H1 (cell line): Measurements from ENCODE around the gene SLC24A4. TPM values are rescaled to one million over a fixed set of nuclear protein-coding genes. Genes with fewer than 3 reads are reported as not detected.
A peak's percentile ranks its signal among the peaks of the same experiment; 100 is the strongest.

Source experiments
- CTCF ChIA-PET: fragments of 300-600 bp; sonication (Branson Sonifier 250); formaldehyde crosslinking; loops from one replicate; lab custom pipeline; 2021; ENCODE audit not compliant: partially characterized antibody; lab: Charles Lee
- POLR2A ChIA-PET: fragments of 300-600 bp; sonication (Branson Sonifier 250); formaldehyde crosslinking; loops from one replicate; lab custom pipeline; 2021; ENCODE audit warnings: inconsistent platforms; ENCODE audit not compliant: partially characterized antibody; lab: Charles Lee
- DNase-seq, 2 experiments: peaks; one replicate each; pipeline versions ENCODE4 v3.0.0 to v3.0.0-alpha.2; 2010 to 2022; ENCODE audit warnings: low spot score in 2 of 2, low read depth in 1 of 2, mixed read lengths in 1 of 2
- FAIRE-seq: peaks from 2 replicates; lab custom pipeline; 2011; peaks lifted over from hg19 to GRCh38; lab: Jason Lieb, UNC
- H2AFZ ChIP-seq: 2 replicates; pipeline ENCODE4 v1.8.1; 2012; ENCODE audit warnings: low read length, inconsistent platforms
- H2AK5ac ChIP-seq: 2 replicates; pipeline ENCODE4 v1.6.1; 2013; ENCODE audit warnings: low read depth, low read length
- H2BK120ac ChIP-seq: replicated peaks from 2 replicates; pipeline ENCODE3; 2013; ENCODE audit warnings: low read depth, low read length, inconsistent platforms
- H2BK12ac ChIP-seq: 2 replicates; pipeline ENCODE4 v1.6.1; 2013; ENCODE audit warnings: low read depth, low read length
- H2BK15ac ChIP-seq: 2 replicates; pipeline ENCODE4 v1.6.1; 2013; ENCODE audit warnings: low read length
- H2BK20ac ChIP-seq: 2 replicates; pipeline ENCODE4 v1.6.1; 2013; ENCODE audit warnings: low read length
- H2BK5ac ChIP-seq: 2 replicates; pipeline ENCODE4 v1.6.1; 2013; ENCODE audit warnings: low read depth, low read length
- H3K14ac ChIP-seq: 2 replicates; pipeline ENCODE4 v1.6.1; 2013; ENCODE audit warnings: inconsistent platforms; ENCODE audit not compliant: insufficient read length
- H3K18ac ChIP-seq: 2 replicates; pipeline ENCODE4 v1.6.1; 2013; ENCODE audit warnings: low read length; ENCODE audit errors: extremely low read depth
- H3K23ac ChIP-seq: 2 replicates; pipeline ENCODE4 v1.6.1; 2013; ENCODE audit warnings: inconsistent platforms; ENCODE audit not compliant: insufficient read length
- H3K23me2 ChIP-seq: 2 replicates; pipeline ENCODE4 v1.6.1; 2013; ENCODE audit warnings: low read depth, low read length
- H3K27ac ChIP-seq: 2 replicates; pipeline ENCODE4 v1.6.1; 2011; ENCODE audit warnings: low read depth, low read length, inconsistent platforms
- H3K27me3 ChIP-seq, 4 experiments: replicated peaks in 1 of 4; 1 replicate in 1 of 4; 2 replicates in 3 of 4; pipeline versions ENCODE4 v1.6.1 to v1.8.1; 2011 to 2013; ENCODE audit warnings: low read length in 3 of 4, mild to moderate bottlenecking in 3 of 4, inconsistent platforms in 2 of 4, mixed read lengths in 2 of 4, moderate library complexity in 1 of 4; ENCODE audit not compliant: control insufficient read depth in 3 of 4, insufficient read depth in 3 of 4; ENCODE audit errors: extremely low read depth in 1 of 4
- H3K36me3 ChIP-seq, 4 experiments: 2 replicates each; pipeline versions ENCODE4 v1.6.1 to v1.8.1; 2011 to 2013; ENCODE audit warnings: mild to moderate bottlenecking in 4 of 4, low read length in 3 of 4, moderate library complexity in 2 of 4, control low read depth in 1 of 4, inconsistent platforms in 1 of 4; ENCODE audit not compliant: insufficient read depth in 4 of 4, control insufficient read depth in 2 of 4
- H3K4ac ChIP-seq: replicated peaks from 2 replicates; pipeline ENCODE3; 2013; ENCODE audit warnings: low read length, low read depth, mixed read lengths, inconsistent platforms; ENCODE audit not compliant: insufficient read length
- H3K4me1 ChIP-seq, 4 experiments: replicated peaks in 1 of 4; 1 replicate in 1 of 4; 2 replicates in 3 of 4; pipeline versions ENCODE4 v1.6.1 to v1.8.1; 2011 to 2013; ENCODE audit warnings: low read length in 3 of 4, inconsistent platforms in 2 of 4, mixed read lengths in 1 of 4; ENCODE audit not compliant: insufficient read depth in 4 of 4, control insufficient read depth in 3 of 4
- H3K4me2 ChIP-seq, 2 experiments: 2 replicates each; pipeline versions ENCODE4 v1.6.1 to v1.8.1; 2011 to 2013; ENCODE audit warnings: low read depth in 2 of 2, low read length in 2 of 2, control low read depth in 1 of 2, inconsistent platforms in 1 of 2, mild to moderate bottlenecking in 1 of 2; ENCODE audit not compliant: insufficient read depth in 1 of 2
- H3K4me3 ChIP-seq, 4 experiments: fragments of 200-600, 300-600 bp in 1 of 4; sonication (generic), shearing (Covaris generic), sonication (Bioruptor Twin) in 1 of 4; 2 replicates each; pipeline versions ENCODE4 v1.5.1 to v1.8.1; 2011 to 2016; ENCODE audit warnings: low read length in 4 of 4, low read depth in 3 of 4, control low read depth in 2 of 4, inconsistent platforms in 2 of 4, mild to moderate bottlenecking in 2 of 4, mixed read lengths in 1 of 4, moderate library complexity in 1 of 4; ENCODE audit not compliant: insufficient read depth in 2 of 4; ENCODE audit errors: extremely low read depth in 1 of 4
- H3K56ac ChIP-seq: replicated peaks from 2 replicates; pipeline ENCODE3; 2013; ENCODE audit warnings: low read depth, mild to moderate bottlenecking, mixed read lengths, low read length, inconsistent platforms; ENCODE audit not compliant: insufficient read length
- H3K79me1 ChIP-seq: 2 replicates; pipeline ENCODE4 v1.6.1; 2013; ENCODE audit warnings: low read depth, low read length, control low read depth
- H3K79me2 ChIP-seq, 2 experiments: 2 replicates each; pipeline versions ENCODE4 v1.6.1 to v1.8.1; 2012 to 2013; ENCODE audit warnings: low read length in 2 of 2, mild to moderate bottlenecking in 2 of 2, inconsistent platforms in 1 of 2; ENCODE audit not compliant: insufficient read depth in 2 of 2, control insufficient read depth in 1 of 2
- H3K9ac ChIP-seq, 4 experiments: replicated peaks in 1 of 4; 1 replicate in 1 of 4; 2 replicates in 3 of 4; pipeline versions ENCODE4 v1.6.1 to v1.8.1; 2011 to 2013; ENCODE audit warnings: low read depth in 3 of 4, low read length in 3 of 4, control low read depth in 2 of 4, mild to moderate bottlenecking in 2 of 4, moderate library complexity in 2 of 4, inconsistent platforms in 1 of 4; ENCODE audit errors: extremely low read depth in 1 of 4
- H3K9me3 ChIP-seq, 2 experiments: 2 replicates each; pipeline versions ENCODE4 v1.6.1 to v1.8.1; 2012 to 2013; ENCODE audit warnings: mild to moderate bottlenecking in 2 of 2, moderate library complexity in 2 of 2, control low read depth in 1 of 2, inconsistent platforms in 1 of 2, low read depth in 1 of 2, low read length in 1 of 2, mixed read lengths in 1 of 2; ENCODE audit not compliant: insufficient read depth in 2 of 2
- H4K20me1 ChIP-seq, 2 experiments: replicated peaks in 1 of 2; 2 replicates each; pipeline versions ENCODE3 to v1.8.1; 2011 to 2013; ENCODE audit warnings: inconsistent platforms in 2 of 2, low read length in 2 of 2, mild to moderate bottlenecking in 1 of 2; ENCODE audit not compliant: insufficient read depth in 2 of 2, control insufficient read depth in 1 of 2
- H4K5ac ChIP-seq: 2 replicates; pipeline ENCODE4 v1.6.1; 2013; ENCODE audit warnings: low read length, low read depth, mixed read lengths, inconsistent platforms; ENCODE audit not compliant: insufficient read length
- H4K8ac ChIP-seq: 2 replicates; pipeline ENCODE4 v1.8.0; 2013; ENCODE audit warnings: mild to moderate bottlenecking, moderate library complexity, low read length, inconsistent platforms; ENCODE audit not compliant: insufficient read depth; ENCODE audit errors: extremely low read depth
- H4K91ac ChIP-seq: replicated peaks from 2 replicates; pipeline ENCODE3; 2013; ENCODE audit warnings: low read length, mixed read lengths, inconsistent platforms; ENCODE audit not compliant: insufficient read length
- BACH1 ChIP-seq: IDR thresholded peaks from 2 replicates; pipeline ENCODE4 v1.6.1; 2012; ENCODE audit warnings: low read length, improper control_type of control experiment
- BCL11A ChIP-seq, 2 experiments: IDR thresholded peaks; one replicate each; pipeline ENCODE4 v1.6.1; 2011; ENCODE audit warnings: low read depth in 2 of 2, low read length in 2 of 2, mild to moderate bottlenecking in 2 of 2
- BRCA1 ChIP-seq: IDR thresholded peaks from 2 replicates; pipeline ENCODE4 v1.6.1; 2012; ENCODE audit warnings: low read depth, low read length, improper control_type of control experiment
- CBX5 ChIP-seq: fragments of 300-800, 300-1000 bp; sonication (generic); IDR thresholded peaks from 2 replicates; pipeline ENCODE4 v1.7.1; 2016; ENCODE audit warnings: antibody characterized with exemption, low read length, low read depth
- CHD1 ChIP-seq: IDR thresholded peaks from 2 replicates; pipeline ENCODE4 v1.6.1; 2012; ENCODE audit warnings: low read depth, low read length, improper control_type of control experiment
- CREB1 ChIP-seq: IDR thresholded peaks from 2 replicates; pipeline ENCODE4 v1.6.1; 2012; ENCODE audit warnings: inconsistent platforms
- NRF1 ChIP-seq: IDR thresholded peaks from 2 replicates; pipeline ENCODE4 v1.6.1; 2011; ENCODE audit warnings: mild to moderate bottlenecking, low read depth, low read length, improper control_type of control experiment
- RBBP5 ChIP-seq: IDR thresholded peaks from 2 replicates; pipeline ENCODE4 v1.7.1; 2012; ENCODE audit warnings: low read depth, mild to moderate bottlenecking, inconsistent platforms, low read length, moderate library complexity, borderline replicate concordance
- SIN3A ChIP-seq, 2 experiments: IDR thresholded peaks in 1 of 2; conservative IDR thresholded peaks in 1 of 2; 2 replicates each; pipeline ENCODE4 v1.6.1; 2011 to 2012; ENCODE audit warnings: low read length in 2 of 2, improper control_type of control experiment in 1 of 2, low read depth in 1 of 2, mild to moderate bottlenecking in 1 of 2
- SP1 ChIP-seq: IDR thresholded peaks from 2 replicates; pipeline ENCODE4 v1.6.1; 2011; ENCODE audit warnings: low read depth, low read length
- SP2 ChIP-seq: IDR thresholded peaks from 2 replicates; pipeline ENCODE4 v1.6.1; 2012; ENCODE audit warnings: mild to moderate bottlenecking, low read length, inconsistent platforms
- SP4 ChIP-seq: IDR thresholded peaks from 2 replicates; pipeline ENCODE4 v1.6.1; 2012; ENCODE audit warnings: low read length, inconsistent platforms
- SUZ12 ChIP-seq: fragments of 200-600 bp; sonication (generic); IDR thresholded peaks from 2 replicates; pipeline ENCODE4 v1.6.1; 2012; ENCODE audit warnings: mild to moderate bottlenecking, inconsistent platforms, low read length, moderate library complexity, mixed read lengths
- TAF1 ChIP-seq: IDR thresholded peaks from 2 replicates; pipeline ENCODE4 v1.6.1; 2011; ENCODE audit warnings: mild to moderate bottlenecking, low read depth, low read length
- WGBS, 2 experiments: shearing (Covaris generic) in 1 of 2; methylation state at CpG; one replicate each; pipeline versions ENCODE4 v1.1.6 to v1.1.7; 2013 to 2015; ENCODE audit warnings: low lambda C conversion rate in 2 of 2, mixed read lengths in 2 of 2, inconsistent platforms in 1 of 2, low coverage in 1 of 2, missing lambda C conversion rate in 1 of 2; ENCODE audit not compliant: insufficient replicate concordance in 2 of 2, insufficient coverage in 1 of 2, insufficient read length in 1 of 2; ENCODE audit errors: extremely low coverage in 1 of 2, missing lambda C conversion rate in 1 of 2; 5-methylcytosine and 5-hydroxymethylcytosine counted together
- polyA plus RNA-seq, 7 experiments: library from polyadenylated mRNA; depleted of rRNA in 3 of 7; stranded (reverse) in 5 of 7; unstranded in 2 of 7; fragments of >200 nt in 5 of 7; fragments of 200-250 nt in 2 of 7; gene quantifications; 1 replicate in 5 of 7; 2 replicates in 1 of 7; 4 replicates in 1 of 7; pipeline versions ENCODE4 v1.2.1 to v1.2.3, GENCODE V29; 2011 to 2013; ENCODE audit warnings: missing spikeins in 2 of 7, mixed read lengths in 2 of 7
- total RNA-seq: library from RNA; stranded (reverse); fragmentation: NEBNext Ultra II Directional; extraction: Animal tissue kit (Norgen Biotek cat#: 25700); gene quantifications from 2 replicates; pipeline ENCODE4 v1.2.1, GENCODE V29; 2021
- TF ChIP-seq, protein P1 (sequence below): IDR thresholded peaks from 2 replicates; pipeline ENCODE4 v1.6.1; 2012; ENCODE audit warnings: inconsistent platforms

SLC24A4 gene
- total and polyA plus RNA-seq, 2 of the 8 experiments (the other 6 are each of a cell fraction or from before 2014, with no cell fraction given) = 0.27 to 0.89 TPM

DNA sequence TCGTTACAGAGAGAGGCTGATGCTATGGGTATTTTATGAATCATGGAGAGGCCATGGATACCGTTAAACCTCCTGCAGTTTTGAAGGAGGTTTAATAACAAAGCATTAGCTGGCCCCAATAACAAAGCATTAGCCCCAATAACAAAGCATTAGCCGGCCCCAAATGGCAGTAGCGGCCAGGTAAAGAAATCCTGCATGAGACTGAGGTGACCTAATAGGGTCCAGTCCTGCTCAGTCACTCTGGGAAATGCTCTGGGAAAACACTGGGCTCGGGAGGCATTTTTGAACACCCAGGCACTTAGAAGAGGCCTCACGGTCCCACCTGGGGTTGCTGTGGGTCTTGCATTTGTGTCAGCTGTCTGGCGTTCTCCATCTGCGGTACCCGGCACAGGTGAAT lies 189.8 kb downstream of the SLC24A4 start:
- Histone ChIP-seq H4K91ac (no peak overlapping the region), H2BK120ac (no peak overlapping the region), H3K14ac (no peak overlapping the region), H4K5ac (no peak overlapping the region), H3K27me3 (peaks cover 12 to 43% (median 28%) of the 10 kb centered on the region in 4 experiments), H2BK15ac (peak overlapping the region; percentile 46; the same call in 1 of the 2 replicates), H3K4ac (peak overlapping the region; percentile 23), H3K79me1 (no peaks in the 10 kb centered on the region), H3K27ac (no peak overlapping the region), H3K4me3 (peak overlapping the region; percentile 48 to 77 (median 70); a peak in 6 of 8 replicates), H3K4me2 (peak overlapping the region; percentile 74 to 98; a peak in 3 of 4 replicates), H2AK5ac (no peak overlapping the region), H4K20me1 (no peaks in the 10 kb centered on the region), H2BK20ac (0 out of 2 replicates have a peak overlapping the region, but pooled peaks have one; percentile 61), H3K56ac (no peak overlapping the region), H3K23ac (no peak overlapping the region), H2BK12ac (no peak overlapping the region), H4K8ac (no peak overlapping the region), H3K79me2 (no peaks in the 10 kb centered on the region), H3K18ac (no peak overlapping the region), H2AFZ (no peak overlapping the region), H3K23me2 (peaks cover 14% of the 10 kb centered on the region; the same call in 1 of the 2 replicates), H2BK5ac (no peak overlapping the region), H3K4me1 (0 out of 7 replicates have a peak, but pooled peaks cover 0 to 5% (median under 1%) of the 10 kb centered on the region in 4 experiments), H3K9ac (no peak overlapping the region), H3K36me3 (no peaks in the 10 kb centered on the region), H3K9me3 (no peaks in the 10 kb centered on the region)
- no peak for DNase-seq
- ChIA-PET POLR2A (no interaction called here), CTCF (interaction anchor here (1.7 kb wide), 1 partner anchor 20 kb away, joined by 5 read pairs; no protein-coding TSS in a partner anchor)
- WGBS, 2 experiments = 81% methylated on average over 9 of the region's 9 CpGs; no CpG with 5 or more reads in 1 of the 2 experiments
- no peak for FAIRE-seq
- TF ChIP-seq BACH1 (no peak), BCL11A (IDR thresholded peaks at IDR 0.05; ENCODE audit: low read depth in 2 of 2, low read length in 2 of 2) (no peak), SP2 (no peak), NRF1 (no peak), CBX5 (no peak), BRCA1 (no peak), TAF1 (no peak), CREB1 (no peak), SP4 (no peak), CHD1 (no peak), SIN3A (conservative IDR thresholded peaks at IDR 0.05 in 1 of 2, IDR thresholded peaks at IDR 0.05 in 1 of 2; ENCODE audit: low read depth in 1 of 2, low read length in 2 of 2) (no peak), SUZ12 (no peak), SP1 (no peak), RBBP5 (no peak)
- TF ChIP-seq, protein P1, sequence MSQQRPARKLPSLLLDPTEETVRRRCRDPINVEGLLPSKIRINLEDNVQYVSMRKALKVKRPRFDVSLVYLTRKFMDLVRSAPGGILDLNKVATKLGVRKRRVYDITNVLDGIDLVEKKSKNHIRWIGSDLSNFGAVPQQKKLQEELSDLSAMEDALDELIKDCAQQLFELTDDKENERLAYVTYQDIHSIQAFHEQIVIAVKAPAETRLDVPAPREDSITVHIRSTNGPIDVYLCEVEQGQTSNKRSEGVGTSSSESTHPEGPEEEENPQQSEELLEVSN = no peak
